Measurements from ENCODE around the gene INPP5B. TPM values are rescaled to one million over a fixed set of nuclear protein-coding genes. Genes with fewer than 3 reads are reported as not detected.

The INPP5B gene
- total RNA-seq, 4 donors from 2014 or later = 32.6 to 80.8 (median 37.7) TPM

DNA sequence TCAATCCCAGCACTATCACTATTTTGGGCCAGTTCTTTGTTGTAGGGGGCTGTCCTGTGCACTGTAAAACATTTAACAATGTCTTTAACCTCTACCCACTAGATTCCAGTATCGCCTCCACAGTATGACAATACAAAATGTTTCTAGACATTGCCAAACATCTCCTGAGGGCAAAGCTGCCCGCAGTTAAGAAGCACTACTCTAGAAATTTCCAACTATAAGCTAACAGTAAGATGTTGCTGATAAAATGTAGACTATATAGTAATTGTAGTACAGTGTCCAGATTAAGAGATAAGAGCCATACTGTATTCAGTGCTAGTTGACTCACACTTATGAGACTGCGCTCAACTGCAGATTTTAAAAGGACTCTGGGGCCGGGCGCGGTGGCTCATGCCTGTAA lies 92.4 kb downstream of the INPP5B start:
- TF ChIP-seq POLR2AphosphoS5 (IDR thresholded peaks at IDR 0.05) = no peak
- no peak for TF ChIP-seq POLR2A (IDR thresholded peaks at IDR 0.05)
- TF ChIP-seq, protein P1, sequence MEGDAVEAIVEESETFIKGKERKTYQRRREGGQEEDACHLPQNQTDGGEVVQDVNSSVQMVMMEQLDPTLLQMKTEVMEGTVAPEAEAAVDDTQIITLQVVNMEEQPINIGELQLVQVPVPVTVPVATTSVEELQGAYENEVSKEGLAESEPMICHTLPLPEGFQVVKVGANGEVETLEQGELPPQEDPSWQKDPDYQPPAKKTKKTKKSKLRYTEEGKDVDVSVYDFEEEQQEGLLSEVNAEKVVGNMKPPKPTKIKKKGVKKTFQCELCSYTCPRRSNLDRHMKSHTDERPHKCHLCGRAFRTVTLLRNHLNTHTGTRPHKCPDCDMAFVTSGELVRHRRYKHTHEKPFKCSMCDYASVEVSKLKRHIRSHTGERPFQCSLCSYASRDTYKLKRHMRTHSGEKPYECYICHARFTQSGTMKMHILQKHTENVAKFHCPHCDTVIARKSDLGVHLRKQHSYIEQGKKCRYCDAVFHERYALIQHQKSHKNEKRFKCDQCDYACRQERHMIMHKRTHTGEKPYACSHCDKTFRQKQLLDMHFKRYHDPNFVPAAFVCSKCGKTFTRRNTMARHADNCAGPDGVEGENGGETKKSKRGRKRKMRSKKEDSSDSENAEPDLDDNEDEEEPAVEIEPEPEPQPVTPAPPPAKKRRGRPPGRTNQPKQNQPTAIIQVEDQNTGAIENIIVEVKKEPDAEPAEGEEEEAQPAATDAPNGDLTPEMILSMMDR (IDR thresholded peaks at IDR 0.05) = no peak
- TF ChIP-seq EP300 (IDR thresholded peaks at IDR 0.05) = no peak
- Histone ChIP-seq H3K27me3 (no peaks in the 10 kb centered on the region), H3K9me3 (no peaks in the 10 kb centered on the region), H3K4me1 (peaks cover 0 to 95% (median 21%) of the 10 kb centered on the region in 3 donors), H3K27ac (no peak overlapping the region), H3K36me3 (peaks cover 0 to 41% of the 10 kb centered on the region in 2 donors), H3K4me3 (no peak overlapping the region)
- 96% methylated on average over 6 of the region's 6 CpGs for WGBS, 2 donors (ENCODE audit: low coverage in 1 of 2)
- ATAC-seq = no peak

DNA sequence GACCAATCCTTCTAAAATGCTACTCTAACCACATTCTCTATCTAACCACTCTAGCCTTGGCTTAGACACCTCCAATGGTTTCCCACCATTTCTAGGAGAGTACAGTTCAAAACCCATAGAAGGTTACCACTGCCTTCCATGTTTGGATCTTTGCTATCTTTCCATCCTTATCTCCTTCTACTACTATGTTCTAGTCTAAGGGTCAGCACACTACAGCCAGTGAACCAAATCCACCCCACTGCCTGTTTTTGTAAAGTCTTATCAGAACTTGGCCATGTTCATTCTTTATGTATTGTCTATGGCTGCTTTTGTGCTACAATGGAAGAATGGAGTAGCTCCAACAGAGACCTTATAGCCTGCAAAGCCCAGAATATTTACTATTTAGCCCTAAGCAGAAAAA lies 93.7 kb downstream of the INPP5B start:
- Histone ChIP-seq H3K36me3 (peaks cover 0 to 50% of the 10 kb centered on the region in 2 donors), H3K4me1 (peaks cover 0 to 96% (median 17%) of the 10 kb centered on the region in 3 donors), H3K27me3 (no peaks in the 10 kb centered on the region), H3K4me3 (no peak overlapping the region), H3K9me3 (no peaks in the 10 kb centered on the region), H3K27ac (no peak overlapping the region)
- TF ChIP-seq EP300 (IDR thresholded peaks at IDR 0.05) (no peak), POLR2AphosphoS5 (IDR thresholded peaks at IDR 0.05) (no peak)
- TF ChIP-seq, protein P1 (IDR thresholded peaks at IDR 0.05) = no peak
- ATAC-seq = no peak

DNA sequence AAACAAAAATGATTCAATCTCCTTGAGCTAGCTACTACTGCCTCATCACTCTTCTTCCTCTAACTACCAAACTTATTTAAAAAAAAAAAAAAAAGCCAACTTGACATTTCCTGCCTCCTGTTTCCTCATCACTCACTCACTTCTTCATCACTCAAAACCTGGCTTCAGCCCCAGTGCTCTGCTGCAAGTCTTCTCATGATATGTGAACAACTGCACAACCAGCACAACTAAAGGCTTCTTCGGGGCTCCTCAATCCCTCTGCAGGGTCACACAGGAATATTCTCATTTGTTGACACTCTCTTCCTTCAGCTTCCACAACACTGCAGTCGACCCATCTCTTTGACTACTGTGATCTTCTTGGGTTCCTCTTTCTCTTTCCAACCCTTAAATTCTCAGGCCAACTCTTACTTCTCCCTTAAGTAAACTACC lies 95.1 kb downstream of the INPP5B start:
- Histone ChIP-seq H3K27me3 (no peaks in the 10 kb centered on the region), H3K4me1 (peaks cover 0 to 90% (median 17%) of the 10 kb centered on the region in 3 donors), H3K4me3 (no peak overlapping the region), H3K36me3 (peaks cover 0 to 51% of the 10 kb centered on the region in 2 donors), H3K9me3 (no peaks in the 10 kb centered on the region), H3K27ac (no peak overlapping the region)
- ATAC-seq = no peak
- TF ChIP-seq POLR2AphosphoS5 (IDR thresholded peaks at IDR 0.05) (no peak), EP300 (IDR thresholded peaks at IDR 0.05) (no peak), POLR2A (IDR thresholded peaks at IDR 0.05) (no peak)
- TF ChIP-seq, protein P1 (IDR thresholded peaks at IDR 0.05) = no peak
- WGBS, 2 donors (ENCODE audit: low coverage in 1 of 2) = 67 to 72% methylated on average over 2 of the region's 2 CpGs

DNA sequence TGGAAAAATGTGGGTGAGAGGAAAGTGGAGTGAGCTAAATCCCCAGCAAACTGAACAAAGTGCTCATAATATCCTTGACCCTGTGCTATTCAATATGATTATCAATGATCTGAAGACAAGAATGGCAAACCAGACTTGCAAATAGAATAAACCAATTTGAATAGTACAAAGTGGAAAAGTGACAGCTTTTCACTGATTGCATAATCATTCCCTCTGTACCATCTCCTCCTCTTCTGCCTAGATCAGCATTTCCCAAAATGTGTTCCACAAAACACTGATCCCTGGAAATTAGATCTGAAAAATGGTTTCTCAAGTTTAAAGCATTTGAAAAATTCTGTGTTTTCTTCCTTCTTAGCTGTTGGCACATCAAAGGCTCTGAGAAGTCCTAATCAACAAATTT lies 95.6 kb downstream of the INPP5B start:
- TF ChIP-seq, protein P1 (IDR thresholded peaks at IDR 0.05) = no peak
- TF ChIP-seq POLR2AphosphoS5 (IDR thresholded peaks at IDR 0.05) = no peak
- no peak for TF ChIP-seq EP300 (IDR thresholded peaks at IDR 0.05)
- no peak for TF ChIP-seq POLR2A (IDR thresholded peaks at IDR 0.05)
- no peak overlapping the region for H3K4me3 ChIP-seq
- peaks cover 0 to 46% of the 10 kb centered on the region in 2 donors for H3K36me3 ChIP-seq
- H3K4me1 ChIP-seq = peaks cover 0 to 90% (median 17%) of the 10 kb centered on the region in 3 donors
- no peak for ATAC-seq
- peak overlapping the region in 1 of 4 donors; percentile 7 for H3K27ac ChIP-seq
- no peaks in the 10 kb centered on the region for H3K27me3 ChIP-seq
- no peaks in the 10 kb centered on the region for H3K9me3 ChIP-seq

DNA sequence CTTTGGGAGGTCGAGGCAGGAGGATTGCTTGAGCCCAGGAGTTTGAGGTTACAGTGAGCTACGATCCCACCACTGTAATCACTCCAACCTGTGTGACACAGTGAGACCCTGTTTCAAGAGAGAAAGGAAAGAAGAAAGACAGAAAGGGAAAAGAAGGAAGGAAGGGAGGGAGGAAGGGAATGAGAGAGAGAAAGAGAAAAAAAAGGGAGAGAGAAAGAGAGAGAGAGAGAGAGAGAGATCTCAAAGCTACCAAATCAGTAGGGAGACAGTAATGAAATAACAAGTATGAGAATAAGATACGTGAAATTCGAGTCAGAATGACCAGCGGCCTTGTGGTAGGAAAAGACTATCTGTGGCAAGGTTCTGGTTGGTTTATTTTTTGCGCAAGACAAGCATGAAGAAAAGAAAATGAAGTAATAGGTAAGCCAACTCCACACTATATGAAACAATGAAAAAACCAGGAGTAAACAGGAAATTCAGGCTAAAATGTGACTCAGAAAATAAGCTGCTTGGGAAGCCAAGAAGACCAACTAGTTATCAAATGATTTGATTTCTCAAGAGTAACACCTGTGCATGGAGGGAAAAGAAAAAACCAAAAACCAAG lies 96.4 kb downstream of the INPP5B start:
- Histone ChIP-seq H3K27ac (no peak overlapping the region), H3K4me1 (peaks cover 0 to 83% (median 14%) of the 10 kb centered on the region in 3 donors), H3K36me3 (peaks cover 0 to 42% of the 10 kb centered on the region in 2 donors), H3K4me3 (no peak overlapping the region), H3K9me3 (no peaks in the 10 kb centered on the region), H3K27me3 (no peaks in the 10 kb centered on the region)
- no peak for TF ChIP-seq POLR2AphosphoS5 (IDR thresholded peaks at IDR 0.05)
- no peak for TF ChIP-seq EP300 (IDR thresholded peaks at IDR 0.05)
- no peak for TF ChIP-seq POLR2A (IDR thresholded peaks at IDR 0.05)
- TF ChIP-seq, protein P1 (IDR thresholded peaks at IDR 0.05) = no peak
- ATAC-seq = no peak
- WGBS, 2 donors (ENCODE audit: low coverage in 1 of 2) = 85% methylated on average over 6 of the region's 6 CpGs

Measured in gastroesophageal sphincter (tissue), 4 donors.